Neural cell (in vitro differentiated cells): ENCODE measurements around the gene TBX15. TPM values are rescaled to one million over a fixed set of nuclear protein-coding genes. Genes with fewer than 3 reads are reported as not detected.

Source experiments
- H2AFZ ChIP-seq: fragments of 200-600, 300-800 bp; sonication (generic), shearing (Covaris generic); 2 replicates; pipeline ENCODE4 v1.6.0; 2014; ENCODE audit warnings: low read depth, mild to moderate bottlenecking, antibody characterized with exemption, low read length, moderate library complexity
- H3F3A ChIP-seq: fragments of 200-600 bp; shearing (Covaris generic); 2 replicates; pipeline ENCODE4 v1.6.1; 2016; ENCODE audit warnings: mild to moderate bottlenecking, moderate library complexity, mixed read lengths, antibody characterized with exemption, low read length; ENCODE audit not compliant: insufficient read depth, poor library complexity, severe bottlenecking
- H3K27ac ChIP-seq: fragments of 200-600, 300-800 bp; sonication (generic), shearing (Covaris generic); 2 replicates; pipeline ENCODE4 v1.5.1; 2014; ENCODE audit warnings: mild to moderate bottlenecking, low read length, moderate library complexity
- H3K27me3 ChIP-seq: fragments of 300-800, 200-600 bp; sonication (generic), shearing (Covaris generic); 2 replicates; pipeline ENCODE4 v1.6.0; 2014; ENCODE audit warnings: mild to moderate bottlenecking, low read depth, low read length, moderate library complexity; ENCODE audit not compliant: insufficient read depth
- H3K36me3 ChIP-seq: fragments of 300-800, 200-600 bp; sonication (generic), shearing (Covaris generic); 2 replicates; pipeline ENCODE4 v1.5.1; 2014; ENCODE audit warnings: mild to moderate bottlenecking, antibody characterized with exemption, low read length, moderate library complexity; ENCODE audit not compliant: insufficient read depth
- H3K4me2 ChIP-seq: fragments of 300-800, 200-600 bp; sonication (generic), shearing (Covaris generic); 2 replicates; pipeline ENCODE4 v1.6.0; 2014; ENCODE audit warnings: mild to moderate bottlenecking, low read length
- H3K4me3 ChIP-seq: fragments of 300-800, 200-600 bp; sonication (generic), shearing (Covaris generic); 2 replicates; pipeline ENCODE4 v1.5.1; 2014; ENCODE audit warnings: mild to moderate bottlenecking, low read length, moderate library complexity
- H3K79me2 ChIP-seq: fragments of 200-600 bp; shearing (Covaris generic); replicated peaks from 2 replicates; pipeline ENCODE4 v1.6.0; 2014; ENCODE audit warnings: mild to moderate bottlenecking, low read length, moderate library complexity; ENCODE audit not compliant: insufficient read depth
- H3K9ac ChIP-seq: fragments of 300-800, 200-600 bp; sonication (generic), shearing (Covaris generic); 2 replicates; pipeline ENCODE4 v1.6.1; 2016; ENCODE audit warnings: mild to moderate bottlenecking, low read length, mixed read lengths
- H3K9me2 ChIP-seq: fragments of 200-600 bp; shearing (Covaris generic); 2 replicates; pipeline ENCODE4 v1.6.1; 2016; ENCODE audit warnings: mild to moderate bottlenecking, low read length, mixed read lengths; ENCODE audit not compliant: insufficient read depth
- H3K9me3 ChIP-seq: fragments of 200-600, 300-800 bp; sonication (generic), shearing (Covaris generic); 2 replicates; pipeline ENCODE4 v1.6.1; 2016; ENCODE audit warnings: mild to moderate bottlenecking, mixed run types, low read length, moderate library complexity, mixed read lengths
- H4K20me1 ChIP-seq: fragments of 200-600 bp; shearing (Covaris generic); 2 replicates; pipeline ENCODE4 v1.6.1; 2016; ENCODE audit warnings: mild to moderate bottlenecking, mixed run types; ENCODE audit not compliant: insufficient read depth
- CTCF ChIP-seq: fragments of 450-650 bp; IDR thresholded peaks from 2 replicates; pipeline ENCODE4 v1.5.1; 2014; ENCODE audit warnings: antibody characterized with exemption, mild to moderate bottlenecking, moderate library complexity; ENCODE audit not compliant: poor library complexity, severe bottlenecking
- EP300 ChIP-seq: fragments of 450-650 bp; conservative IDR thresholded peaks from 2 replicates; pipeline ENCODE4 v1.6.1; 2014; ENCODE audit warnings: antibody characterized with exemption, mild to moderate bottlenecking, moderate library complexity; ENCODE audit not compliant: poor library complexity, severe bottlenecking
- EZH2 ChIP-seq: fragments of 200-600, 300-800 bp; shearing (Covaris generic), sonication (generic); IDR thresholded peaks from 2 replicates; pipeline ENCODE4 v1.6.1; 2014; ENCODE audit warnings: antibody characterized with exemption, low read length, borderline replicate concordance, mild to moderate bottlenecking; ENCODE audit not compliant: insufficient read depth, poor library complexity, severe bottlenecking
- MXI1 ChIP-seq: fragments of 450-650 bp; conservative IDR thresholded peaks from 2 replicates; pipeline ENCODE4 v1.6.1; 2014; ENCODE audit warnings: antibody characterized with exemption, mild to moderate bottlenecking; ENCODE audit not compliant: poor library complexity, severe bottlenecking
- POLR2AphosphoS5 ChIP-seq: IDR thresholded peaks from 2 replicates; pipeline ENCODE4 v1.6.1; 2012
- RAD21 ChIP-seq: fragments of 450-650 bp; conservative IDR thresholded peaks from 2 replicates; pipeline ENCODE4 v1.6.1; 2014; ENCODE audit warnings: antibody characterized with exemption, mild to moderate bottlenecking, moderate library complexity
- REST ChIP-seq: IDR thresholded peaks from 2 replicates; pipeline ENCODE4 v1.6.1; 2012; ENCODE audit warnings: borderline replicate concordance
- SMC3 ChIP-seq: fragments of 450-650 bp; conservative IDR thresholded peaks from 2 replicates; pipeline ENCODE4 v1.6.1; 2014; ENCODE audit warnings: antibody characterized with exemption, mild to moderate bottlenecking, moderate library complexity; ENCODE audit not compliant: poor library complexity
- TAF1 ChIP-seq: IDR thresholded peaks from 2 replicates; pipeline ENCODE4 v1.6.1; 2012; ENCODE audit warnings: low read depth
- polyA plus RNA-seq: library from polyadenylated mRNA; depleted of rRNA; stranded (reverse); fragments of >200 nt; gene quantifications from 2 replicates; pipeline ENCODE4 v1.2.3, GENCODE V29; 2014

Gene TBX15
- polyA plus RNA-seq, 1 donor from 2014 or later: 0.10 TPM

DNA sequence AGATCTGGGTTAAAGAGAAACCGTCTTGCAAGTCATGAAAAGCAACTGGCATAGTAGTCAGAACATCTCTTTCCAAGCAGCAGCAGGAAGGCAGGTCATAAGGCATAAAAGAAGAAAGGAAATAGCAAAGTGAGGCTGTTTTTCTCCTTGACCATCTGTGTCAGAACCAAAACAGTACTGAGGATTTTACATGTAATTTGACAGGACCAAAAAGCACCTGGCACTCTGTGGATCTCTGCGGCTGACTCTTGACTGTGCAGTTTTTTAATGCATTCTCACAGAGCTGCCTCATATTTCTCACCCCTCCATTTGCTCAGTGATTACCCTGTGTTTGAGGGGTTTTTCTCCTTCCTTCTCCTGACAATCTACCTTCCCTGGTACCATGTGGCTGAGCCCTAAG lies 17.7 kb downstream of the TBX15 start:
- H3F3A ChIP-seq: no peaks in the 10 kb centered on the region
- no peak overlapping the region for H3K4me3 ChIP-seq
- TF ChIP-seq RAD21 (no peak), SMC3 (no peak), REST (no peak), CTCF (no peak), EZH2 (no peak), EP300 (no peak), MXI1 (no peak), TAF1 (no peak), POLR2AphosphoS5 (no peak)
- H4K20me1 ChIP-seq: no peaks in the 10 kb centered on the region
- H3K9me3 ChIP-seq: no peaks in the 10 kb centered on the region
- no peaks in the 10 kb centered on the region for H3K36me3 ChIP-seq
- no peaks in the 10 kb centered on the region for H3K9me2 ChIP-seq
- no peaks in the 10 kb centered on the region for H3K79me2 ChIP-seq
- no peak overlapping the region for H3K4me2 ChIP-seq
- H3K9ac ChIP-seq: no peak overlapping the region
- peaks cover 11% of the 10 kb centered on the region for H3K27me3 ChIP-seq
- no peak overlapping the region for H3K27ac ChIP-seq
- H2AFZ ChIP-seq: no peak overlapping the region

- no peak for TF ChIP-seq EZH2
- no peak for TF ChIP-seq TAF1
- no peak for TF ChIP-seq EP300
- no peak for TF ChIP-seq POLR2AphosphoS5
- no peak for TF ChIP-seq MXI1
- no peak for TF ChIP-seq REST
- no peak for TF ChIP-seq CTCF
- no peak for TF ChIP-seq RAD21
- no peak for TF ChIP-seq SMC3
- H4K20me1 ChIP-seq: no peaks in the 10 kb centered on the region
- no peak overlapping the region for H3K4me3 ChIP-seq
- no peaks in the 10 kb centered on the region for H3K9me3 ChIP-seq
- H3K9ac ChIP-seq: no peak overlapping the region
- no peak overlapping the region for H3K27ac ChIP-seq
- H3F3A ChIP-seq: no peaks in the 10 kb centered on the region
- no peaks in the 10 kb centered on the region for H3K79me2 ChIP-seq
- H2AFZ ChIP-seq: no peak overlapping the region
- H3K9me2 ChIP-seq: no peaks in the 10 kb centered on the region
- H3K4me2 ChIP-seq: no peak overlapping the region
- no peaks in the 10 kb centered on the region for H3K27me3 ChIP-seq
- no peaks in the 10 kb centered on the region for H3K36me3 ChIP-seq
These were observed 24.4 kb downstream of the TBX15 start for GRCh38 chr1:118963456-118964430.
